HepG2 (cell line): ENCODE data around the gene LUC7L. TPM values are rescaled to one million over a fixed set of nuclear protein-coding genes. Genes with fewer than 3 reads are reported as not detected.

Experiments
- CCDC6 ChIP-seq: sonication (generic); formaldehyde crosslinking; IDR thresholded peaks from 2 replicates; pipeline ENCODE4 v1.8.1; 2022; ENCODE audit warnings: mild to moderate bottlenecking, missing genetic modification reagents, moderate library complexity
- CSRNP2 ChIP-seq: sonication (generic); formaldehyde crosslinking; conservative IDR thresholded peaks from 2 replicates; pipeline ENCODE4 v1.8.0; 2022; ENCODE audit warnings: low read depth, missing genetic modification reagents
- E2F5 ChIP-seq: sonication (generic); formaldehyde crosslinking; conservative IDR thresholded peaks from 2 replicates; pipeline ENCODE4 v1.4.0; 2020; ENCODE audit warnings: missing genetic modification reagents
- MZF1 ChIP-seq: sonication (generic); formaldehyde crosslinking; IDR thresholded peaks from 2 replicates; pipeline ENCODE4 v1.8.1; 2023; ENCODE audit warnings: mild to moderate bottlenecking, missing genetic modification reagents, borderline replicate concordance
- RFX1 ChIP-seq: fragments of 450-650 bp; IDR thresholded peaks from 2 replicates; pipeline ENCODE4 v1.6.1; 2017
- SP2 ChIP-seq: sonication (generic); formaldehyde crosslinking; IDR thresholded peaks from 2 replicates; pipeline ENCODE4 v1.5.1; 2020; ENCODE audit warnings: mild to moderate bottlenecking, missing genetic modification reagents
- TEAD3 ChIP-seq: optimal IDR thresholded peaks from 2 replicates; pipeline ENCODE3; 2016; ENCODE audit warnings: borderline replicate concordance
- TOE1 ChIP-seq: sonication (generic); formaldehyde crosslinking; IDR thresholded peaks from 2 replicates; pipeline ENCODE4 v1.4.0; 2020; ENCODE audit warnings: mild to moderate bottlenecking, missing genetic modification reagents
- ZC3H13 ChIP-seq: sonication (generic); formaldehyde crosslinking; IDR thresholded peaks from 2 replicates; pipeline ENCODE4 v1.8.1; 2023; ENCODE audit warnings: mild to moderate bottlenecking, missing genetic modification reagents, moderate library complexity
- ZNF207 ChIP-seq: fragments of 450-650 bp; IDR thresholded peaks from 2 replicates; pipeline ENCODE4 v1.6.1; 2016; ENCODE audit warnings: antibody characterized with exemption, borderline replicate concordance
- ZNF34 ChIP-seq: sonication (generic); formaldehyde crosslinking; IDR thresholded peaks from 2 replicates; pipeline ENCODE4 v1.4.0; 2020; ENCODE audit warnings: mild to moderate bottlenecking, missing genetic modification reagents, borderline replicate concordance
- ZNF737 ChIP-seq: sonication (generic); formaldehyde crosslinking; IDR thresholded peaks from 2 replicates; pipeline ENCODE4 v1.5.0; 2020; ENCODE audit warnings: missing genetic modification reagents, mild to moderate bottlenecking, borderline replicate concordance
- polyA plus RNA-seq, 8 experiments: library from polyadenylated mRNA; depleted of rRNA in 3 of 8; stranded (reverse) in 7 of 8; unstranded in 1 of 8; fragments of >200 nt; fragmentation: Illumina TruSeq in 4 of 8; extraction: Trizol in 4 of 8; gene quantifications; 2 replicates each; pipeline versions ENCODE4 v1.2.1 to v1.2.3, GENCODE V29; 2011 to 2016; ENCODE audit warnings: low read depth in 4 of 8, missing spikeins in 1 of 8, mixed read lengths in 1 of 8; ENCODE audit not compliant: insufficient read depth in 1 of 8
- total RNA-seq, 5 experiments: library from RNA; depleted of rRNA; stranded (reverse); fragments of >200 nt; fragmentation: Illumina TruSeq; extraction: Trizol; gene quantifications; 2 replicates each; pipeline ENCODE4 v1.2.3, GENCODE V29; 2016; ENCODE audit warnings: low read depth in 1 of 5
- TF ChIP-seq, protein P1 (sequence below): sonication (generic); formaldehyde crosslinking; IDR thresholded peaks from 2 replicates; pipeline ENCODE4 v1.5.1; 2020; ENCODE audit warnings: mild to moderate bottlenecking, missing genetic modification reagents, moderate library complexity
- TF ChIP-seq, protein P2 (sequence below): sonication (generic); formaldehyde crosslinking; IDR thresholded peaks from 2 replicates; pipeline ENCODE4 v1.9.0; 2021; ENCODE audit warnings: missing genetic modification reagents, borderline replicate concordance
- TF ChIP-seq, protein P3 (sequence below): sonication (generic); formaldehyde crosslinking; IDR thresholded peaks from 2 replicates; pipeline ENCODE4 v1.5.1; 2020; ENCODE audit warnings: mild to moderate bottlenecking, missing genetic modification reagents, borderline replicate concordance

Gene LUC7L
- total and polyA plus RNA-seq, 2 of the 13 experiments (the other 11 are each of a cell fraction or from before 2014, with no cell fraction given), result 48.7 to 56.9 TPM

DNA sequence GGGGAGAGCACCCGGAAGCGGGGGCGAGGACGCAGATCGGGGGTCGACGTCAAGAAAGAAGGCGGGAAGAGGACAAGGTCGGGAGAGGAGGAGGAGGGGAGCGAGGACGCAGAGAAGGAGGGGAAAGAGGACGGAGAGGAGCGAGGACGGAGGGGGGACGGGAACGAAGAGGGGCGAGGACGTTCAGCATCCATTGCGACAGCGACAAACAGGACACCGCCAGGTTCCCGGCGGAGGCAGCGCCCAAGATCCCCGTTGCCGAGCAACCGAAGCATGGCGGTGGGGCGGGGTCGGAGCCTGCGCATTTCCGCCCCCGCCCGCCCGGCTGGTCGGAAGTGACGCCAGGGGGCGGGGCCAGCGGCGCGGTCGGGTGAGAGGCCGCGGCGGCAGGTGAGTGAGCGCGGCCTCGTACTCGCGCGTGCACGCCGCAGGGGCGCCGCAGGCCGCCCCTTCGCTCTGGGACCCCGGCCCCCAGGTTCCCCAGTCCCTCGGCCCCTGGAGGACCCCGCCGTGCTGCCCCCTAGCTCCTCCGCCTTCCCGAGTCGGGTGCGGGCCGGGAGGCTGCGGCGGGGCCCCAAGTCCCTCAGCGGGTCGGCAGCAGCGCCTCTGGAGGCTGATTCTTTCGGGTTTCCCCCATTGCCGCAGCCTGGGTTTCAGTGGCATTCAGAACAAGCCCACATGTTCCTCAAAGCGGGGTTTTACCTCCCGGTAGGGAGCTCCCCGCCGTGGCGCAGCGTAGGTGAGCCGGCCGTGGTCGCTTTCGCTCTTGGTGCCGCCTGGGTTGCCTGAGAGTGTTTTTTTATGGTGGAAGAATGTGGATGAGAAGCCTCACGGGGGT is 5.4 kb upstream of the LUC7L start, which contains the start of gene FAM234A (continued):
- TF ChIP-seq CCDC6 (peak; percentile 66; the same call in 1 of the 2 replicates), MZF1 (CRISPR knock-in tag) (no peak), TOE1 (CRISPR knock-in tag) (peak; percentile 38; the same call in 1 of the 2 replicates), CSRNP2 (CRISPR knock-in tag) (no peak), RFX1 (peak; percentile 82), ZC3H13 (CRISPR knock-in tag) (peak; percentile 6), ZNF34 (CRISPR knock-in tag) (no peak), TEAD3 (CRISPR knock-in tag) (no peak), ZNF207 (no peak), ZNF737 (no peak), SP2 (CRISPR knock-in tag) (peak; percentile 77), E2F5 (CRISPR knock-in tag) (no peak)
- TF ChIP-seq, protein P1, sequence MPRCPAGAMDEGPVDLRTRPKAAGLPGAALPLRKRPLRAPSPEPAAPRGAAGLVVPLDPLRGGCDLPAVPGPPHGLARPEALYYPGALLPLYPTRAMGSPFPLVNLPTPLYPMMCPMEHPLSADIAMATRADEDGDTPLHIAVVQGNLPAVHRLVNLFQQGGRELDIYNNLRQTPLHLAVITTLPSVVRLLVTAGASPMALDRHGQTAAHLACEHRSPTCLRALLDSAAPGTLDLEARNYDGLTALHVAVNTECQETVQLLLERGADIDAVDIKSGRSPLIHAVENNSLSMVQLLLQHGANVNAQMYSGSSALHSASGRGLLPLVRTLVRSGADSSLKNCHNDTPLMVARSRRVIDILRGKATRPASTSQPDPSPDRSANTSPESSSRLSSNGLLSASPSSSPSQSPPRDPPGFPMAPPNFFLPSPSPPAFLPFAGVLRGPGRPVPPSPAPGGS (CRISPR knock-in tag), result no peak; the same call in 1 of the 2 replicates
- TF ChIP-seq, protein P2, sequence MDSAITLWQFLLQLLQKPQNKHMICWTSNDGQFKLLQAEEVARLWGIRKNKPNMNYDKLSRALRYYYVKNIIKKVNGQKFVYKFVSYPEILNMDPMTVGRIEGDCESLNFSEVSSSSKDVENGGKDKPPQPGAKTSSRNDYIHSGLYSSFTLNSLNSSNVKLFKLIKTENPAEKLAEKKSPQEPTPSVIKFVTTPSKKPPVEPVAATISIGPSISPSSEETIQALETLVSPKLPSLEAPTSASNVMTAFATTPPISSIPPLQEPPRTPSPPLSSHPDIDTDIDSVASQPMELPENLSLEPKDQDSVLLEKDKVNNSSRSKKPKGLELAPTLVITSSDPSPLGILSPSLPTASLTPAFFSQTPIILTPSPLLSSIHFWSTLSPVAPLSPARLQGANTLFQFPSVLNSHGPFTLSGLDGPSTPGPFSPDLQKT (CRISPR knock-in tag), result no peak
- TF ChIP-seq, protein P3, sequence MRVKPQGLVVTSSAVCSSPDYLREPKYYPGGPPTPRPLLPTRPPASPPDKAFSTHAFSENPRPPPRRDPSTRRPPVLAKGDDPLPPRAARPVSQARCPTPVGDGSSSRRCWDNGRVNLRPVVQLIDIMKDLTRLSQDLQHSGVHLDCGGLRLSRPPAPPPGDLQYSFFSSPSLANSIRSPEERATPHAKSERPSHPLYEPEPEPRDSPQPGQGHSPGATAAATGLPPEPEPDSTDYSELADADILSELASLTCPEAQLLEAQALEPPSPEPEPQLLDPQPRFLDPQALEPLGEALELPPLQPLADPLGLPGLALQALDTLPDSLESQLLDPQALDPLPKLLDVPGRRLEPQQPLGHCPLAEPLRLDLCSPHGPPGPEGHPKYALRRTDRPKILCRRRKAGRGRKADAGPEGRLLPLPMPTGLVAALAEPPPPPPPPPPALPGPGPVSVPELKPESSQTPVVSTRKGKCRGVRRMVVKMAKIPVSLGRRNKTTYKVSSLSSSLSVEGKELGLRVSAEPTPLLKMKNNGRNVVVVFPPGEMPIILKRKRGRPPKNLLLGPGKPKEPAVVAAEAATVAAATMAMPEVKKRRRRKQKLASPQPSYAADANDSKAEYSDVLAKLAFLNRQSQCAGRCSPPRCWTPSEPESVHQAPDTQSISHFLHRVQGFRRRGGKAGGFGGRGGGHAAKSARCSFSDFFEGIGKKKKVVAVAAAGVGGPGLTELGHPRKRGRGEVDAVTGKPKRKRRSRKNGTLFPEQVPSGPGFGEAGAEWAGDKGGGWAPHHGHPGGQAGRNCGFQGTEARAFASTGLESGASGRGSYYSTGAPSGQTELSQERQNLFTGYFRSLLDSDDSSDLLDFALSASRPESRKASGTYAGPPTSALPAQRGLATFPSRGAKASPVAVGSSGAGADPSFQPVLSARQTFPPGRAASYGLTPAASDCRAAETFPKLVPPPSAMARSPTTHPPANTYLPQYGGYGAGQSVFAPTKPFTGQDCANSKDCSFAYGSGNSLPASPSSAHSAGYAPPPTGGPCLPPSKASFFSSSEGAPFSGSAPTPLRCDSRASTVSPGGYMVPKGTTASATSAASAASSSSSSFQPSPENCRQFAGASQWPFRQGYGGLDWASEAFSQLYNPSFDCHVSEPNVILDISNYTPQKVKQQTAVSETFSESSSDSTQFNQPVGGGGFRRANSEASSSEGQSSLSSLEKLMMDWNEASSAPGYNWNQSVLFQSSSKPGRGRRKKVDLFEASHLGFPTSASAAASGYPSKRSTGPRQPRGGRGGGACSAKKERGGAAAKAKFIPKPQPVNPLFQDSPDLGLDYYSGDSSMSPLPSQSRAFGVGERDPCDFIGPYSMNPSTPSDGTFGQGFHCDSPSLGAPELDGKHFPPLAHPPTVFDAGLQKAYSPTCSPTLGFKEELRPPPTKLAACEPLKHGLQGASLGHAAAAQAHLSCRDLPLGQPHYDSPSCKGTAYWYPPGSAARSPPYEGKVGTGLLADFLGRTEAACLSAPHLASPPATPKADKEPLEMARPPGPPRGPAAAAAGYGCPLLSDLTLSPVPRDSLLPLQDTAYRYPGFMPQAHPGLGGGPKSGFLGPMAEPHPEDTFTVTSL, result no peak
